Measurements from ENCODE around the gene TPO. TPM values are rescaled to one million over a fixed set of nuclear protein-coding genes. Genes with fewer than 3 reads are reported as not detected.

TPO gene
- total RNA-seq, 3 donors from 2014 or later: 1.3 to 5.7 (median 2.3) TPM

DNA sequence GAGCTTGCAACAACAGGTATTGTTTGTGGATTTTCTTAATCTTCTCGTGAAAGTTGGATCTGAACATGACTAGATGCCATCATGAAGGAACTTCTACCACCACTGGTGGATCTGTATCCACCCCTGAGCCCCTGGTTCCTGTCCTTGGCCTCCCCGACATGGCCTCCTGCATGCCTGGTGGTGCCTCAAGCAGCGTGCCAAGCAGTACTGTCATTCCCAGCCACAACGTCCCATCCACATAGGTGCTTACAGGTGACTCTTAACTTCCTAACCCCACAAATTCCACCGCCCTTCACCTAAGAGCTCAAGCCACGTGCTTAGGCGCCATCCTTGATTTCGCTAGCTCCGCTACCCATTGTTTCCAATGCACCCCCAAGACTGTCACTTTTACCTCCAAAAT lies 23.1 kb downstream of the TPO start:
- H3K9me3 ChIP-seq: no peaks in the 10 kb centered on the region
- TF ChIP-seq, protein P1, sequence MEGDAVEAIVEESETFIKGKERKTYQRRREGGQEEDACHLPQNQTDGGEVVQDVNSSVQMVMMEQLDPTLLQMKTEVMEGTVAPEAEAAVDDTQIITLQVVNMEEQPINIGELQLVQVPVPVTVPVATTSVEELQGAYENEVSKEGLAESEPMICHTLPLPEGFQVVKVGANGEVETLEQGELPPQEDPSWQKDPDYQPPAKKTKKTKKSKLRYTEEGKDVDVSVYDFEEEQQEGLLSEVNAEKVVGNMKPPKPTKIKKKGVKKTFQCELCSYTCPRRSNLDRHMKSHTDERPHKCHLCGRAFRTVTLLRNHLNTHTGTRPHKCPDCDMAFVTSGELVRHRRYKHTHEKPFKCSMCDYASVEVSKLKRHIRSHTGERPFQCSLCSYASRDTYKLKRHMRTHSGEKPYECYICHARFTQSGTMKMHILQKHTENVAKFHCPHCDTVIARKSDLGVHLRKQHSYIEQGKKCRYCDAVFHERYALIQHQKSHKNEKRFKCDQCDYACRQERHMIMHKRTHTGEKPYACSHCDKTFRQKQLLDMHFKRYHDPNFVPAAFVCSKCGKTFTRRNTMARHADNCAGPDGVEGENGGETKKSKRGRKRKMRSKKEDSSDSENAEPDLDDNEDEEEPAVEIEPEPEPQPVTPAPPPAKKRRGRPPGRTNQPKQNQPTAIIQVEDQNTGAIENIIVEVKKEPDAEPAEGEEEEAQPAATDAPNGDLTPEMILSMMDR (IDR thresholded peaks at IDR 0.05): no peak
- intact Hi-C loops (cut with DNase I, micrococcal nuclease): no loop called here
- DNase-seq (no peak), ATAC-seq (no peak)
- H3K36me3 ChIP-seq (ENCODE audit: low read depth): no peaks in the 10 kb centered on the region
- H3K4me3 ChIP-seq: no peak overlapping the region
- no peaks in the 10 kb centered on the region for H3K4me1 ChIP-seq (ENCODE audit: low read depth)

DNA sequence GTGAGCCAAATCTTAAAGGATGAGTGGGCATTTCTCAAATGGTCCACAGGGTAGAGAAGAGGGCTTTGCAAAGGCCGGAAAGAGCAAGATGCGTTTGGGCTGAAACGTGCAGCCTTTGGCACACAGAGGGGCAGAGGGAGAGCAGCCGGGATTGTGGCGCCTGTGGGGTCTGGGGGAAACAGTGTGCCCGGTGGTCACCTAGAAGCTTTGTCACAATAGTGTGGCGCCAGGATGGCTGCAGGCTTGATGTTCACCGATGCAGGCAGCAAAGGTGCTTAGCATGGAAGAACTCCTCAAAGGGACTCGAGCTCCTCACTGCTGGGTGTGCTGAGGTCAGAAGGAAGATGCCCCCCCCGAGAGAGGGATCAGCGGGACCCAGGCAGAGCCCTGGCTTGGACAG lies 23.8 kb downstream of the TPO start:
- TF ChIP-seq, protein P1 (IDR thresholded peaks at IDR 0.05): no peak
- Histone ChIP-seq H3K4me3 (no peak overlapping the region), H3K9me3 (no peaks in the 10 kb centered on the region), H3K36me3 (ENCODE audit: low read depth) (no peaks in the 10 kb centered on the region), H3K4me1 (ENCODE audit: low read depth) (no peaks in the 10 kb centered on the region)
- intact Hi-C loops (cut with DNase I, micrococcal nuclease): no loop called here
- no peak for DNase-seq
- ATAC-seq: no peak

DNA sequence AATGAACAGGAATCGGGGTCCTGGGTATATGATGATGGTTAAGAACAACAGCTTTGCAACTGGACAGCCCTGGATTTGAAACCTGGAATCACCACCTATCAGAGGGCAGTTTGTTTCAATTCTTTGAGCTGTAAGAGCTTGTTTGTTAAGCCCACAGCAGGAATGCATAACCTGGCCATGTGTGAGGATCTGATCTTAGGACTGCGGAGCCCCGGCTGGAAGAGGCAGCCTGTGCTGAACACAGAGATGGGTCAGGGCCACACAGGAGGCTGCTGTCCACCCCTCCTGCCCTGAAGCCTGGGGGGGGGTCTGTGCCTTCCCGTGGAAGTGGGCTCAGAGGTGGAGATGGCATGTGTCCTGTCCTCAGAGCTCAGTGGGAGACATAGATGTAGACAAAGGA lies 24.3 kb downstream of the TPO start:
- H3K36me3 ChIP-seq (ENCODE audit: low read depth): no peaks in the 10 kb centered on the region
- TF ChIP-seq, protein P1 (IDR thresholded peaks at IDR 0.05): no peak
- intact Hi-C loops (cut with DNase I, micrococcal nuclease): no loop called here
- no peak for ATAC-seq
- no peaks in the 10 kb centered on the region for H3K9me3 ChIP-seq
- no peaks in the 10 kb centered on the region for H3K4me1 ChIP-seq (ENCODE audit: low read depth)
- no peak for DNase-seq
- no peak overlapping the region for H3K4me3 ChIP-seq

- Histone ChIP-seq H3K4me1 (ENCODE audit: low read depth) (no peaks in the 10 kb centered on the region), H3K4me3 (no peak overlapping the region), H3K36me3 (ENCODE audit: low read depth) (no peaks in the 10 kb centered on the region), H3K9me3 (no peaks in the 10 kb centered on the region)
- intact Hi-C loops (cut with DNase I, micrococcal nuclease): no loop called here
- TF ChIP-seq, protein P1 (IDR thresholded peaks at IDR 0.05): no peak
- no peak for ATAC-seq
- no peak for DNase-seq
Measured at GRCh38 chr2:1438972-1439371, 25.7 kb downstream of the TPO start.

DNA sequence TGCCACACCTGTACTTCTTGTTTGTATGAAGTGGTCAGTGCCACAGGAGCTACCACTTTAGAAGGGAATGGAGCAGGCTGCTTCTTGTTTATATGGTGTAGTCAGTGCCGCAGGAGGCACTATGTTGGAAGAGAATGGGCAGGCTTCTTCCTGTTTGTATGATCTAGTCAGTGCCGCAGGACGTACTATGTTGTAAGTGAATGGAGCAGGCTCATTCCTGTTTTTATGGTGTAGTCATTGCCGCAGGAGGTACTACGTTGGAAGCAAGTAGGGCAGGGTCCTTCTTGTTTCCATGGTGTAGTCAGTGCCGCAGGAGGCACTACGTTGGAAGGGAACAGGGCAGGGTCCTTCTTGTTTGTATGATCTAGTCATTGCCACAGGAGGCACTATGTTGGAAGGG lies 27.3 kb downstream of the TPO start:
- Histone ChIP-seq H3K9me3 (no peaks in the 10 kb centered on the region), H3K36me3 (ENCODE audit: low read depth) (no peaks in the 10 kb centered on the region), H3K4me1 (ENCODE audit: low read depth) (no peaks in the 10 kb centered on the region), H3K4me3 (no peak overlapping the region)
- intact Hi-C loops (cut with DNase I, micrococcal nuclease): no loop called here
- DNase-seq: no peak
- TF ChIP-seq, protein P1 (IDR thresholded peaks at IDR 0.05): no peak
- no peak for ATAC-seq

- intact Hi-C loops (cut with DNase I, micrococcal nuclease): no loop called here
- Histone ChIP-seq H3K36me3 (ENCODE audit: low read depth) (no peaks in the 10 kb centered on the region), H3K4me3 (no peak overlapping the region), H3K4me1 (ENCODE audit: low read depth) (no peaks in the 10 kb centered on the region), H3K9me3 (no peaks in the 10 kb centered on the region)
- DNase-seq: no peak
- TF ChIP-seq, protein P1 (IDR thresholded peaks at IDR 0.05): no peak
- no peak for ATAC-seq
Measured at GRCh38 chr2:1446301-1446700, 33.0 kb downstream of the TPO start.

All from mucosa of descending colon (tissue), 3 donors.